Trophoblast cell (in vitro differentiated cells and primary cell): ENCODE data around the gene SALL2.

Experiments used
- DNase-seq, 2 donors: peaks; one replicate each; pipeline ENCODE4 v3.0.0-alpha.2; 2016
- H2AFZ ChIP-seq: 2 replicates; pipeline ENCODE4 v1.6.1; 2013; ENCODE audit warnings: low read length, moderate library complexity, mild to moderate bottlenecking; ENCODE audit not compliant: insufficient read depth, poor library complexity
- H2AK5ac ChIP-seq: 2 replicates; pipeline ENCODE4 v1.6.1; 2013; ENCODE audit warnings: mild to moderate bottlenecking, low read length
- H2BK120ac ChIP-seq: 2 replicates; pipeline ENCODE4 v1.6.1; 2013; ENCODE audit warnings: low read length, mild to moderate bottlenecking, moderate library complexity; ENCODE audit not compliant: insufficient read depth, poor library complexity
- H2BK12ac ChIP-seq: 2 replicates; pipeline ENCODE4 v1.6.1; 2013; ENCODE audit warnings: mild to moderate bottlenecking, low read length, moderate library complexity
- H2BK5ac ChIP-seq: 2 replicates; pipeline ENCODE4 v1.6.1; 2013; ENCODE audit warnings: low read length, low read depth, moderate library complexity, mild to moderate bottlenecking; ENCODE audit not compliant: poor library complexity
- H3K14ac ChIP-seq: 2 replicates; pipeline ENCODE4 v1.6.1; 2013; ENCODE audit warnings: mild to moderate bottlenecking, low read length
- H3K18ac ChIP-seq: 2 replicates; pipeline ENCODE4 v1.6.1; 2013; ENCODE audit warnings: mild to moderate bottlenecking, low read length
- H3K23ac ChIP-seq: 2 replicates; pipeline ENCODE4 v1.6.1; 2013; ENCODE audit warnings: low read length
- H3K27ac ChIP-seq: 2 replicates; pipeline ENCODE4 v1.5.1; 2013; ENCODE audit warnings: low read depth, mild to moderate bottlenecking, inconsistent platforms, low read length, moderate library complexity
- H3K27me3 ChIP-seq: 2 replicates; pipeline ENCODE4 v1.6.1; 2013; ENCODE audit warnings: inconsistent platforms, mild to moderate bottlenecking, low read length, moderate library complexity; ENCODE audit not compliant: insufficient read depth
- H3K36me3 ChIP-seq, 2 experiments: 1 replicate in 1 of 2; 2 replicates in 1 of 2; pipeline ENCODE4 v1.6.1; 2013; ENCODE audit warnings: low read length in 2 of 2, mild to moderate bottlenecking in 2 of 2, moderate library complexity in 1 of 2; ENCODE audit not compliant: insufficient read depth in 2 of 2, control insufficient read depth in 1 of 2
- H3K4ac ChIP-seq: 2 replicates; pipeline ENCODE4 v1.6.1; 2013; ENCODE audit warnings: low read depth, mild to moderate bottlenecking, low read length, moderate library complexity
- H3K4me1 ChIP-seq, 2 experiments: 1 replicate in 1 of 2; 2 replicates in 1 of 2; pipeline ENCODE4 v1.6.1; 2013; ENCODE audit warnings: low read length in 2 of 2, mild to moderate bottlenecking in 2 of 2, moderate library complexity in 1 of 2; ENCODE audit not compliant: insufficient read depth in 2 of 2, control insufficient read depth in 1 of 2
- H3K4me2 ChIP-seq: 2 replicates; pipeline ENCODE4 v1.6.1; 2013; ENCODE audit warnings: inconsistent platforms, mild to moderate bottlenecking, low read length, moderate library complexity
- H3K4me3 ChIP-seq: 2 replicates; pipeline ENCODE4 v1.5.1; 2013; ENCODE audit warnings: mild to moderate bottlenecking, low read depth, low read length, inconsistent platforms
- H3K79me1 ChIP-seq: one replicate; pipeline ENCODE4 v1.6.1; 2013; ENCODE audit warnings: low read length
- H3K79me2 ChIP-seq: 2 replicates; pipeline ENCODE4 v1.6.1; 2013; ENCODE audit warnings: low read length, mild to moderate bottlenecking; ENCODE audit not compliant: control insufficient read depth, insufficient read depth, poor library complexity
- H3K9ac ChIP-seq: 2 replicates; pipeline ENCODE4 v1.6.1; 2013; ENCODE audit warnings: mild to moderate bottlenecking, low read length
- H3K9me3 ChIP-seq: 2 replicates; pipeline ENCODE4 v1.6.1; 2013; ENCODE audit warnings: low read depth, mild to moderate bottlenecking, control low read depth, inconsistent platforms, low read length; ENCODE audit not compliant: insufficient read depth
- H4K12ac ChIP-seq: 2 replicates; pipeline ENCODE4 v1.6.1; 2013; ENCODE audit warnings: low read depth, mild to moderate bottlenecking, low read length, moderate library complexity
- H4K8ac ChIP-seq: 2 replicates; pipeline ENCODE4 v1.6.1; 2013; ENCODE audit warnings: low read depth, mild to moderate bottlenecking, low read length, moderate library complexity
- H4K91ac ChIP-seq: one replicate; pipeline ENCODE4 v1.6.1; 2013; ENCODE audit warnings: low read depth, mild to moderate bottlenecking, low read length, moderate library complexity
- WGBS: extraction: QIAGEN DNeasy Blood & Tissue Kit; methylation state at CpG from one replicate; pipeline ENCODE4 v1.1.7; 2013; ENCODE audit warnings: missing lambda C conversion rate; ENCODE audit not compliant: insufficient read length, insufficient coverage; ENCODE audit errors: extremely low coverage; 5-methylcytosine and 5-hydroxymethylcytosine counted together

The SALL2 gene

DNA sequence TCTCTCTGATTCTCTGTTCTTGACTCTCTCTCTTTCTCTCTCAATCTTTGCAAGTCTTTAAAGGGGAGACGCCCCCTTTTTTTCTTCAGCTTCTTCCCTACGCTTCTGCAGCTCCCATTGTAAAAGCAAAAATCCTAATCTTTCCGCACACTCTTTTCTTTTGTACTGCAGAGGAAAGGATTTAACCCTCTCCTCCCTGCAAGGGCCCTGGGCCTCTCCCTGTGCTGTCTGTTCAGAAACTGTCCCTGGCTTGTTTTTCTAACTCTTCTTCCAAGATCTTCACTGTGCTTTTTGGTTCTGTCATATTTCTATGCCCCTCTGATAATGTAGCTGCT, 10.9 kb upstream of the SALL2 start:
- no peak overlapping the region for H3K14ac ChIP-seq
- no peak for DNase-seq
- no peak overlapping the region for H3K9ac ChIP-seq
- H3K18ac ChIP-seq: no peak overlapping the region
- no peak overlapping the region for H3K4ac ChIP-seq
- H3K36me3 ChIP-seq: no peaks in the 10 kb centered on the region
- no peaks in the 10 kb centered on the region for H3K27me3 ChIP-seq
- no peak overlapping the region for H2BK120ac ChIP-seq
- H2AFZ ChIP-seq: no peak overlapping the region
- H3K4me1 ChIP-seq: peaks cover 2% of the 10 kb centered on the region in 2 experiments
- peak overlapping the region; percentile 81 for H3K4me2 ChIP-seq
- no peak overlapping the region for H4K12ac ChIP-seq
- H3K4me3 ChIP-seq: no peak overlapping the region
- no peak overlapping the region for H4K91ac ChIP-seq
- H3K23ac ChIP-seq: no peak overlapping the region
- WGBS: no CpG with 5 or more reads among the region's 3 CpGs
- no peak overlapping the region for H2BK12ac ChIP-seq
- H3K79me1 ChIP-seq: no peaks in the 10 kb centered on the region
- H4K8ac ChIP-seq: no peak overlapping the region
- H2BK5ac ChIP-seq: no peak overlapping the region
- no peaks in the 10 kb centered on the region for H3K9me3 ChIP-seq
- no peak overlapping the region for H3K27ac ChIP-seq
- H2AK5ac ChIP-seq: no peak overlapping the region
- no peaks in the 10 kb centered on the region for H3K79me2 ChIP-seq

DNA sequence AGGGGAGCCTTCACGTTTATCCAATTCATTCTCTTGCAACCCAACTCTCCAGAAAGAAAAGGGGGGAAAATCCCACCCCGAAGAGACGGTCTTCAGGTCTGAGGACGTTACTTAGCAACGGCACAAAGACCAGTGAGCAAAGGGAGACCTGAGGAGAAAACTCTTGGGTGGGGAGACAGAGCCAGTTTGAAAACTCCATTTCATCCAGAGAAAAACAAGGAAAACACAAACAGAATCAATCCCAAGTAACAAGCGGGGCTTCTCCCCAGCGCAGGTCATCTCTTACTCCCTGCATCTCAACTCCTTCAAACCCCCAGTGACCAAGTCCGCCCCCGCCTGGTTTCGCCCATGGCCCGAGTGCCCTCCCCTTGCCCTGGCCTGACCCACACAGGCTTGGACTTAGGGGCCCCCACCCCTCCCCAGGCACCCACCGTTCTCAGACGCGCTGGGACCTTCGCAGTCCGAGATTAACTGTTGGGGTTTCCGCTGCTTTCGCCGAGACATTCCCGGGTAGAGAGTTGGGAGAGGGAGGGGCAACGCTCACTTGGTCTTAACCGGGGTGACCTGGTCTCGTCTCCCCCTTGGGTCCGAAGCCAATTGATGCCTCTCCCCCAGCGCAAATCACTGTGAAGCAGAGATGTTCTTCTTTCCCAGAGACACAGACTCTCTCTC, 10.4 kb upstream of the SALL2 start:
- Histone ChIP-seq H3K79me2 (no peaks in the 10 kb centered on the region), H3K36me3 (no peaks in the 10 kb centered on the region), H3K27me3 (no peaks in the 10 kb centered on the region), H2BK12ac (no peak overlapping the region), H2AK5ac (no peak overlapping the region), H2BK5ac (no peak overlapping the region), H3K4me3 (peak overlapping the region; percentile 55), H3K4ac (no peak overlapping the region), H3K18ac (no peak overlapping the region), H3K27ac (no peak overlapping the region), H3K4me2 (peak overlapping the region; percentile 81), H2BK120ac (no peak overlapping the region), H2AFZ (peak overlapping the region; percentile 62), H3K14ac (no peak overlapping the region), H4K8ac (no peak overlapping the region), H4K91ac (no peak overlapping the region), H3K4me1 (peaks cover 2% of the 10 kb centered on the region in 2 experiments), H3K79me1 (no peaks in the 10 kb centered on the region), H3K9ac (no peak overlapping the region), H4K12ac (no peak overlapping the region), H3K23ac (no peak overlapping the region), H3K9me3 (no peaks in the 10 kb centered on the region)
- WGBS: no CpG with 5 or more reads among the region's 25 CpGs
- no peak for DNase-seq

DNA sequence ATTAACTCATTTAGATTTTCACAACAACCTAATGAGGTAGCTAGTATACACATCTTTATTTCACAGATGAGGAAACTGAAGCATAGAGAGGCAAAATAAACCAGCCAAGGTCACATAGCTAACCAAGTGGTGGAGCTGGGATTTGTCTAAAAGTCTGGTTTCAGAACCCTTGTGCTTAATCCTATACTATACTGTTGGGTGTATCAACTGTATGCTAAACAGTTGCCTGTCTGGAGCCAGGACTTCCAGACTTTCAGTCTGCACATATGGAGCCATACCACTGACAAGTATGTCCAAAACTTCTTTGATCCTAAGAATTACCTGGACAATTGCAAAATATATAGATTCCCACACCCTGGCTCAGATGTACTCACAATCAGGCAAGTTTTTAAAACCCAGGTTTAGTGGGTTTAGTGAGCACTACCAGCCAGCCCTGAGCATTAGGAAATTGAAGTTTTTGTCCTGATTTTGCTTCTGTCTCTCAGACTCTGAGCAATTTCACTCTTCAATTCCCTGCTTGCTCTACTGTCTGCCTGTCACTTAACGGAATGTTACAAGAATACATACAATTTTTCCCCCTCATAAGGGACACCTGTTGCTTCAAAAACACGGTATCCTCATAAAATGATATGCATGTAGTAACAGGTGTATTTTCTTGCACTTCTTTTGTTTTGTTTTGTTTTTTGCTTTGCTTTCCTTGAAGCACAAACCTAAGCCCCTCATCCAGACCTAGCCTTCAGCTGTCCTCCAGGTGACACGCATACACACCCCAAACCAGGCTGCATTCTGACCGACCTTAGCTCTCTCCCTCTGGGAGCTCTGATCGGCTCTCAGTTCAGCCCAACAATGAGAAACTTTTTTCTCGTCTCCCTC, 9.6 kb upstream of the SALL2 start:
- DNase-seq: no peak
- Histone ChIP-seq H3K9ac (no peak overlapping the region), H3K36me3 (no peaks in the 10 kb centered on the region), H3K79me2 (no peaks in the 10 kb centered on the region), H3K23ac (no peak overlapping the region), H3K14ac (no peak overlapping the region), H3K9me3 (no peaks in the 10 kb centered on the region), H4K12ac (no peak overlapping the region), H3K27me3 (no peaks in the 10 kb centered on the region), H3K79me1 (no peaks in the 10 kb centered on the region), H2BK12ac (no peak overlapping the region), H4K91ac (no peak overlapping the region), H3K4me2 (peak overlapping the region; percentile 81), H3K4me1 (peaks cover 2% of the 10 kb centered on the region in 2 experiments), H2BK5ac (no peak overlapping the region), H3K27ac (no peak overlapping the region), H3K4ac (no peak overlapping the region), H2BK120ac (no peak overlapping the region), H3K4me3 (no peak overlapping the region), H2AFZ (peak overlapping the region; percentile 62), H4K8ac (no peak overlapping the region), H2AK5ac (no peak overlapping the region), H3K18ac (no peak overlapping the region)
- no CpG with 5 or more reads among the region's 6 CpGs for WGBS

DNA sequence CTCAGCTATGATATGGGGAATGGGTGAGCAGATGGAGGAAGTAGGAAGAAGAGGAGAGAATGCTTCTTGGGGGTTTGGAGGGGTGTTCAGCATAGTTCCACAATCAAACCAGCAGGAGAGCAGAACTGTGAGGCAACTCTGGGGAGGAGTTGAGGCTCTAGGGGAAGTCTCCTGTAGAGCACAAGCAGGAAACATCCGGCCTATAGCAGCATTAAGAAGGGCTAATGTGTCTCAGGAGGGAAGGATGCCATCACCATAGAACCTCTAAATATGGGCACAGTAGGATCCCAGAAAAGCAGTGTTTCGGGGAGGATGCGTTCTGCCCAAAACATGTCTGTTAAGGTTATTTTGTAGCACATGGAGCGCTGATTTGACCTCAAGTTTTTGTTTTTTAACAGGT, 8.4 kb upstream of the SALL2 start:
- Histone ChIP-seq H3K36me3 (no peaks in the 10 kb centered on the region), H3K4ac (no peak overlapping the region), H3K23ac (no peak overlapping the region), H2BK120ac (no peak overlapping the region), H3K4me1 (peaks cover 2% of the 10 kb centered on the region in 2 experiments), H3K79me2 (no peaks in the 10 kb centered on the region), H2BK12ac (no peak overlapping the region), H3K4me2 (no peak overlapping the region), H2AFZ (no peak overlapping the region), H3K27me3 (no peaks in the 10 kb centered on the region), H3K4me3 (no peak overlapping the region), H3K18ac (no peak overlapping the region), H3K9ac (no peak overlapping the region), H4K12ac (no peak overlapping the region), H4K8ac (no peak overlapping the region), H2BK5ac (no peak overlapping the region), H3K14ac (no peak overlapping the region), H3K27ac (no peak overlapping the region), H3K9me3 (no peaks in the 10 kb centered on the region), H4K91ac (no peak overlapping the region), H2AK5ac (no peak overlapping the region), H3K79me1 (no peaks in the 10 kb centered on the region)
- no peak for DNase-seq
- no CpG with 5 or more reads among the region's 4 CpGs for WGBS
